A549 (cell line): ENCODE data around the gene CAPN14.

ENCODE experiments used
- CBX8 ChIP-seq: fragments of 200-600 bp; sonication (generic); IDR thresholded peaks from 2 replicates; pipeline ENCODE4 v1.6.1; 2016
- ESRRA ChIP-seq: fragments of 150-350 bp; IDR thresholded peaks from 2 replicates; pipeline ENCODE4 v1.6.1; 2014; ENCODE audit warnings: mild to moderate bottlenecking, low read length, borderline replicate concordance
- JUNB ChIP-seq: fragments of >200 bp; sonication (Bioruptor Twin); formaldehyde crosslinking; IDR thresholded peaks from 2 replicates; pipeline ENCODE4 v1.6.1; 2016
- KDM5A ChIP-seq: fragments of 200-600 bp; sonication (generic); IDR thresholded peaks from 2 replicates; pipeline ENCODE4 v1.6.1; 2016; ENCODE audit warnings: antibody characterized with exemption, mild to moderate bottlenecking
- MYC ChIP-seq: IDR thresholded peaks from 2 replicates; pipeline ENCODE4 v1.6.1; 2012; ENCODE audit warnings: mild to moderate bottlenecking, inconsistent platforms, low read length, improper control_type of control experiment, borderline replicate concordance
- POLR2A ChIP-seq: IDR thresholded peaks from 2 replicates; pipeline ENCODE4 v1.6.1; 2012; ENCODE audit warnings: mild to moderate bottlenecking, low read length
- RAD21 ChIP-seq, 2 experiments: fragments of >200 bp in 1 of 2; sonication (Bioruptor Twin) in 1 of 2; formaldehyde crosslinking in 1 of 2; IDR thresholded peaks in 1 of 2; conservative IDR thresholded peaks in 1 of 2; 2 replicates in 1 of 2; 3 replicates in 1 of 2; pipeline ENCODE4 v1.6.1; 2012 to 2018; ENCODE audit warnings: inconsistent platforms in 1 of 2
- RCOR1 ChIP-seq: fragments of 150-350 bp; IDR thresholded peaks from 2 replicates; pipeline ENCODE4 v1.6.1; 2014; ENCODE audit warnings: antibody characterized with exemption, low read length, low read depth
- ZFP36 ChIP-seq: fragments of 450-650 bp; IDR thresholded peaks from 2 replicates; pipeline ENCODE4 v1.6.1; 2014; ENCODE audit warnings: borderline replicate concordance; ENCODE audit not compliant: partially characterized antibody
- TF ChIP-seq, protein P1 (sequence below): fragments of >200 bp; sonication (Bioruptor Twin); formaldehyde crosslinking; IDR thresholded peaks from 3 replicates; pipeline ENCODE4 v1.5.1; 2016
- TF ChIP-seq, protein P2 (sequence below): fragments of >200 bp; sonication (Bioruptor Twin); formaldehyde crosslinking; IDR thresholded peaks from 3 replicates; pipeline ENCODE4 v1.6.1; 2016

DNA sequence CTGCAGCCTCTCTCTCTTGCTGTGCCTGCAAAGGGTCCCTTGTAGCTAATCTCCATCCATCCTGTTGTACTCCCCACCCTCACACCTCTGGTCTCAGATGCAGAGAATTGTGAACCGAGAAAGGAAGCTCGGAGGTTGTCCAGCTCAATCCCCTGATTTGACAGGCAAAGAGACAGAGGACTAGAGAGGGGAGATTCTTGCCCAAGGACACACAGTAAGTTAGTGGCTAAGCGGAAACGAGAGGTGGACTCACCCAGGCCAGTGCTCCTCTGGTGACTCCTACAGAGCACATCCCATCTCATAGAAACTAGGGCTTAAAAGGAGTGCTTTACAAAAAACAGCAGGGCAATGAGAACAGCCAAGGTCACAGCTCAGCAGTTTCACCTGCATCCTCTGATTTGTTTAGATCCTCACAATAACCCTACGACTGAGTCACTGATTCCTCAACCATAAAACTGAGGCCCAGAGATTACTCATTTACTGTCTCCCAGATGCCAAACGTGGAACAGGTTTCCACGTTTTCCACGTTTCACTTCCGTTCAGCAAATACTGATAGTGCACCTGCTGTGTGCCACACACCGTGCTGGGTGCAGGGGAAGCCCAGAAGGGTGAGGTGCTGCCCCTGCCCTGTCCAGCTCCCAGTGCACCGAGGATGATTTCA is 38.7 kb upstream of the CAPN14 start:
- TF ChIP-seq, protein P1, sequence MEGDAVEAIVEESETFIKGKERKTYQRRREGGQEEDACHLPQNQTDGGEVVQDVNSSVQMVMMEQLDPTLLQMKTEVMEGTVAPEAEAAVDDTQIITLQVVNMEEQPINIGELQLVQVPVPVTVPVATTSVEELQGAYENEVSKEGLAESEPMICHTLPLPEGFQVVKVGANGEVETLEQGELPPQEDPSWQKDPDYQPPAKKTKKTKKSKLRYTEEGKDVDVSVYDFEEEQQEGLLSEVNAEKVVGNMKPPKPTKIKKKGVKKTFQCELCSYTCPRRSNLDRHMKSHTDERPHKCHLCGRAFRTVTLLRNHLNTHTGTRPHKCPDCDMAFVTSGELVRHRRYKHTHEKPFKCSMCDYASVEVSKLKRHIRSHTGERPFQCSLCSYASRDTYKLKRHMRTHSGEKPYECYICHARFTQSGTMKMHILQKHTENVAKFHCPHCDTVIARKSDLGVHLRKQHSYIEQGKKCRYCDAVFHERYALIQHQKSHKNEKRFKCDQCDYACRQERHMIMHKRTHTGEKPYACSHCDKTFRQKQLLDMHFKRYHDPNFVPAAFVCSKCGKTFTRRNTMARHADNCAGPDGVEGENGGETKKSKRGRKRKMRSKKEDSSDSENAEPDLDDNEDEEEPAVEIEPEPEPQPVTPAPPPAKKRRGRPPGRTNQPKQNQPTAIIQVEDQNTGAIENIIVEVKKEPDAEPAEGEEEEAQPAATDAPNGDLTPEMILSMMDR = no peak
- TF ChIP-seq POLR2A (no peak), CBX8 (no peak), ZFP36 (no peak), RCOR1 (no peak), JUNB (no peak), KDM5A (no peak), ESRRA (no peak), RAD21 (conservative IDR thresholded peaks at IDR 0.05 in 1 of 2, IDR thresholded peaks at IDR 0.05 in 1 of 2) (no peak), MYC (no peak)
- TF ChIP-seq, protein P2, sequence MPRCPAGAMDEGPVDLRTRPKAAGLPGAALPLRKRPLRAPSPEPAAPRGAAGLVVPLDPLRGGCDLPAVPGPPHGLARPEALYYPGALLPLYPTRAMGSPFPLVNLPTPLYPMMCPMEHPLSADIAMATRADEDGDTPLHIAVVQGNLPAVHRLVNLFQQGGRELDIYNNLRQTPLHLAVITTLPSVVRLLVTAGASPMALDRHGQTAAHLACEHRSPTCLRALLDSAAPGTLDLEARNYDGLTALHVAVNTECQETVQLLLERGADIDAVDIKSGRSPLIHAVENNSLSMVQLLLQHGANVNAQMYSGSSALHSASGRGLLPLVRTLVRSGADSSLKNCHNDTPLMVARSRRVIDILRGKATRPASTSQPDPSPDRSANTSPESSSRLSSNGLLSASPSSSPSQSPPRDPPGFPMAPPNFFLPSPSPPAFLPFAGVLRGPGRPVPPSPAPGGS = no peak
